Left cardiac atrium (tissue), 4 donors: Measurements from ENCODE around the gene MMP15. TPM values are rescaled to one million over a fixed set of nuclear protein-coding genes. Genes with fewer than 3 reads are reported as not detected.

Experiments
- ATAC-seq, 2 donors: fragments of 200-7000 bp; cut with Tn5 transposase; one replicate each; pipeline ENCODE4 v1.9.1; 2020; ENCODE audit warnings: mild to moderate bottlenecking in 2 of 2, moderate library complexity in 2 of 2
- DNase-seq: peaks from one replicate; pipeline ENCODE4 v3.0.0-alpha.2; 2020
- intact Hi-C, 2 donors: fragments of 100-400 bp; cut with DNase I; formaldehyde crosslinking; loops; one replicate each; pipeline versions ENCODE4 v1.14.1 to v1.15.1; 2022 to 2023
- total RNA-seq, 2 donors: library from RNA; stranded (reverse); fragmentation: NEBNext Ultra II Directional; extraction: Animal tissue kit (Norgen Biotek cat#: 25700); gene quantifications; one replicate each; pipeline ENCODE4 v1.2.1, GENCODE V29; 2021
- donor health status: DM: no; HTN: yes; CAD: no.
- donor health status: DM: no; HTN: yes; CAD: no; lungs with severe emphysema.
- donor health status: DM: yes; HTN: yes; CAD: no.
- donor health status: Dilated cardiomyopathy.

Gene MMP15
- total RNA-seq, 2 donors from 2014 or later: 46.2 to 52.9 TPM

GRCh38 chr16:57994778-57995177 lies 30.8 kb upstream of the MMP15 start:
- ATAC-seq: peak; percentile 29 to 32
- DNase-seq: peak; percentile 70
- intact Hi-C loops: no loop called here

DNA sequence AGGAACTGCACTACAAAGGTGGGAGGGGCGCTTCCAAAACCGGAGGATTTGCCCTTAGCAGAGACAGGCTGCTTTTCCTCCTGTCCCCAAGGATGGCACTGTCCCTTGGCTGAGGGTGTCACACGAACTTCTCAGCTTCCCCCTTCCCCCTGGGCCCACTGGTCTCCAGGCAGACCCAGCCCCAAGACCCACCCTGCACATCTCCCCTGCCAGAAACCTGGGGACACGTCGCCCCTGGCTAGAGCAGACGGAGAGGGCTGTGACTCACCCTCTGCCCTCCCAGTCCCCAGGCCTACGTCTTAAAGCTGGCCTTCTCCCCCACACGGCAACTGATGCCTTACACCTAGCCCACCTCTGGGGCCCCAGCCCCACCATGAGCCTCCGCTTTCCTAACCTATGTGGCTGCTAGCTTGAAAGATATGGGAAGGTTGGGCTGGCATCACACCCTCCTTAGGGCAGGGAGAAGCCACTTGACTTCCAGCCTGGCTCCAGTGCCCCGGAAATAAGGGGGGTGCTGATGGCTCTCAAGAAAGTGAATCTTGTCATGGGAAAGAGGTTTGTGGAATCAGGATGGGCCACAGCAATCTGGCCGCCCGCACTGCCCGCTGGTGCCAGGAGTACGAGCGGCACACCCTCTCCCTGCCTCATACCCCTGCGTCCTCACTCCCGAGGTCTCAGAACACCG lies 29.7 kb upstream of the MMP15 start:
- intact Hi-C loops: no loop called here
- ATAC-seq (no peak), DNase-seq (no peak)

DNA sequence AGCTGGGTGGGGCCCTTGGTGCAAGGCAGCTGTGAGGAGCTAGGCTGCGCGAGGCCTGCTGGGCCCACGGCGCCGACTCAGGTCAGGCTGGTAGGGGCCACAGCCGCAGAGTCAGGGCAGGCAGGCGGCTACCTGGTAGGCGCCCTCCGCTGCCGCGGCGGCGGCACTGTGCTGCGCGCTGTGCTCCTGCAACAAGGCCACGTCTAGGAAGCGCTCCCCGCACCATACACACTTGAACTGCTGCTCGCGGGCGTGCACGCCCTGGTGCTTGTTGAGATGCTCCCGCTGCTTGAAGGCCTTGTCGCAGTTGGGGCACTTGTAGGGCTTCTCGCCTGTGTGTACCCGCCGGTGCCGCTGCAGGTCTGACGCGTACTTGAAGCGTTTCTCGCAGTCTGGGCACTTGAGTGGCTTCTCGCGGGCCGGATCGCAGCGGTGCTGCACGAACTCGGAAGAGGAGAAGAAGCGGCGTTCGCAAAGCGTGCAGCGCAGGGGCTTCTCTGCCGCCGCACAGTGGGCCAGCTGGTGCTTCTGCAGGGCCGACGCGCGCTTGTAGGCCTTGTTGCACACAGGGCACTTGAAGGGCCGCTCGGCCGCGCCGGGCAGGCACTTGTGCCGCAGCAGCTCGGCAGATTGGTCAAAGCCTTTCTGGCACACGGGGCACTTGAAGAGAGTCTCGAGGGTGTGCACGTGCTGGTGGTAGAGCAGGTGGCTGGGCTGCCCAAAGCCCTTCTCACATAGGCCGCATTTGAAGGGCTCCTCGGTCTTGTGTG lies 29.0 kb upstream of the MMP15 start:
- intact Hi-C loops: no loop called here
- DNase-seq (no peak), ATAC-seq (no peak)

- DNase-seq: no peak
- ATAC-seq: no peak
- intact Hi-C loops: no loop called here
These were observed 28.4 kb upstream of the MMP15 start for GRCh38 chr16:57997176-57997527.

- ATAC-seq (no peak), DNase-seq (no peak)
- intact Hi-C loops: loop anchor here in 1 of 2 donors (2.0 kb wide), 1 partner anchor 97 kb away; no protein-coding TSS in a partner anchor
These were observed 27.9 kb upstream of the MMP15 start for GRCh38 chr16:57997528-57998265.

DNA sequence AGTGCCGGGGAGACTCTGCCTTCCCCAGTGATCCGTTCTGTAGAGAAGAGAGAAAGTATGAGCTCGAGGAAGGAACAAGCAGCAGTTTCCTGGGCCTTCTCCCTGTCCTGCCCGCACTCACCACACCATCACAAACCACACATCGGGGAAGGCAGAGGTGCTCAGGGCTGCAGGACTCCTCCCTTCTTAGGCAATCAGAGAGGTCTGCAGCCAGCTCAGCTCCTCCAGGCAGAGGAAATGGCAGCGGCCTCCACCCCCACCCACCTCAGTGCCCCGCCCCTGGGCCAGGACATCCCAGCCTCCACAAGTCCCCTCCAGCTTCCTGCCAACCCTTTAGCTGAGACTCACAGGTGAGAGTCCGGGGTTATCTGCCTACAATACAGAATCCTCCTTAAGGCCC lies 27.1 kb upstream of the MMP15 start:
- intact Hi-C loops: loop anchor here in 1 of 2 donors (2.0 kb wide), 1 partner anchor 98 kb away; no protein-coding TSS in a partner anchor
- DNase-seq: no peak
- no peak for ATAC-seq

DNA sequence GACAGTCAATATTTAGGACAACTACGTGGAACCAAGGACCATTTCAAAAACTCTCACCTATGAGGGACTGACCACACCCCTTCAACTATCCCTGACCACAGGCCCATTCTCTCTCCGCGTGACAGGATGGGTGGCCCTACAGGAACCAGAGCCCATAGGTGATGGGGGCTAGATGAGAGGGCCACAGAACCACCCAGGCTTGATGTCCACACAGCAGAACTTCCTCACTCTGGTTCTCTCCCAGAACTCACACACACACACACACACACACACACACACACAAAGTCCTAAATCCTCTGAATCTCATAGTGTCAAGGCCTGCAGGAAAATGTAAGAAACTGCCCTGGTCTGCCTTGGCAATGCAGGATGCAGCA lies 26.6 kb upstream of the MMP15 start:
- intact Hi-C loops: loop anchor here in 1 of 2 donors (2.0 kb wide), 1 partner anchor 98 kb away; no protein-coding TSS in a partner anchor
- ATAC-seq (no peak), DNase-seq (no peak)

- no peak for ATAC-seq
- intact Hi-C loops: loop anchor here in 1 of 2 donors (2.0 kb wide), 1 partner anchor 99 kb away; no protein-coding TSS in a partner anchor
- no peak for DNase-seq
These were observed 26.1 kb upstream of the MMP15 start for GRCh38 chr16:57999366-57999970.

- peak; percentile 1 to 20 for ATAC-seq
These were observed 25.4 kb upstream of the MMP15 start, which contains the start of gene ZNF319 for GRCh38 chr16:57999971-58000705. Gene ZNF319 (minus strand): TSS chr16:58000672. CDS start chr16:57998265, 2,407 bp downstream.

DNA sequence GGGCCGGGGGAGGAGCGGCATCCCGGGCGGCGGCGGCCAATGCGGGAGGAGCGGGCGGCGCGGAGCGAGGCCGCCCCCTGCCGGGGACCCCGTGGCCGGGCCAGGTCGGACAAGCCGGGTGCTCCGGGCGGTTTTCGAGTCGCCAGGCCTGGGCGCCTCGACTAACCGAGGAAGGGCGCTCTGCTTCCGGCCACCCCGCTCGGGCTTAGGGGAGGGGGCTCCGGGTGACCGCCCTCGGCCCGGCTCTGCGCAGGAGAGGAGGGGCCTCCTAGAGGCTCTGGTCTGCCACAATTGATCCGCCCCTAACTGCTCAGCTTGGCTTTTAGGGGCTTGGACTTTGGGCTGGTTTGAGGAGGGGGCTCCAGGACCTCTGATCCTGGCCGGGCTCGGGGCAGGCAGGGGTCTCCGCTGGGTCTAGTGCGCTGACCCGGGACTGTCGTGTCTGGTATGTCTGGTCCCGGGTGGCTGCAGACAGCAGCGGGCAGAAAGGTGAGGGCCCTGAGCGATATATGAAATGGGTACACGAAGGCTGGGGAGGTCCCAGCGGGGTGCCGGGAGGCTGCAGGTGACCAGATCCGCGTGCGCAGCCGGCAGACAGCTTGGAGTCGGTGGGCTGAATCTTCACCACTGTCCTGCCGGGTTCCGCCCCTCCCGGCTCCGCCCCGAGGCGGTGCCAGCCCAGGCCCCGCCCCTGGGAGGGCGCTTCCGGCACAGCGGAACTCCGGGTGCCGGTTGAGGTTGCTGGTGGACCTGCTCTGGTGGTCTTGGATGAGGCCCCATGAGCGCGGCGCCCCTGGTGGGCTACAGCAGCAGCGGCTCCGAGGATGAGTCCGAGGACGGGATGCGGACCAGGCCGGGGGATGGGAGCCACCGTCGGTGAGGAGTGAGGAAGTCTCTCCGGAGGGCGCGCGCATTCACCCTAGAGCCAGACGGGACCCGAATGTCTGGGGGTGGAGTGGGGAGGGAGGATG lies 24.6 kb upstream of the MMP15 start, which contains the start of gene USB1:
USB1 (plus strand) TSS at position 702 of the 971 bp plus-strand sequence; CDS start at position 779, 77 bp downstream.
- DNase-seq: peak; percentile 88
- ATAC-seq: peak; percentile 95
- intact Hi-C loops: loop anchor here in 1 of 2 donors (2.0 to 5.0 kb wide), 2 partner anchors 102 to 244 kb away; no protein-coding TSS in a partner anchor

More at GRCh38 chr16:57999971-58000705, 25.4 kb upstream of the MMP15 start, which contains the start of gene ZNF319:
- DNase-seq: peak; percentile 30
- intact Hi-C loops: loop anchor here (2.0 to 5.0 kb wide), 3 partner anchors 99 to 243 kb away; no protein-coding TSS in a partner anchor

DNA sequence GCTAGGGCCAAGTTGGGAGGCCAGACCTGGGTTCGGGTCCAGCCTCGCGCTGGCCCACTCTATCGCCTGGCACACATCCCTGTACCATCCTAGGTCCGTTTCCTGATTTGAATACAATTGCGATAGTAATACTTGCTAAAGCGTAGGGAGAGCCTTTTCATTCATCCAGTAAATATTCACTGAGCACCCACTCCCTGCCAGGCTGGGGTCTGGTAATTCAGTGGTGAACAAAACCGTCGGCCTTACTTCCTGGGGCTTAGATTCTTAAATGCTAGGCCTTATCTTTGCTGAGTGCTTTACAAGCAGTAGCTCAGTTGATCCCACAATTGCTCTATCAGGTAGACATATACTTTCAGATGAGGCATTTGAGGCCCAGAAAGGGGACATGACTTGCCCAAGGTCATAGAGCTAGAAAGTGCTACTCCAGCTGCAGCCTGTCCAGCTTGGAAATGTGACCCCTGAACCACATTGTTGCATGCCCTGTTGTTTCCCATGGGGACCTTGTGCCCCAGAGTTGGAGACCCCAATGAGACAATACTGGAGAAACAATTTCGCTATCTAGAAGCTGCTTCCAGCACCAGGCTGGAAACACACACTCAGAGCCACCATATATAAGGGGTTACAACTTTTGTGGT lies 23.7 kb upstream of the MMP15 start:
- intact Hi-C loops: loop anchor here in 1 of 2 donors (2.0 to 5.0 kb wide), 2 partner anchors 103 to 245 kb away; no protein-coding TSS in a partner anchor
- no peak for ATAC-seq
- DNase-seq: no peak

GRCh38 chr16:58002416-58002800 lies 23.1 kb upstream of the MMP15 start:
- DNase-seq (no peak), ATAC-seq (no peak)
- intact Hi-C loops: loop anchor here in 1 of 2 donors (5.0 kb wide), 1 partner anchor 245 kb away; no protein-coding TSS in a partner anchor

- intact Hi-C loops: loop anchor here in 1 of 2 donors (5.0 kb wide), 1 partner anchor 246 kb away; no protein-coding TSS in a partner anchor
These were observed 22.6 kb upstream of the MMP15 start for GRCh38 chr16:58002936-58003335.

DNA sequence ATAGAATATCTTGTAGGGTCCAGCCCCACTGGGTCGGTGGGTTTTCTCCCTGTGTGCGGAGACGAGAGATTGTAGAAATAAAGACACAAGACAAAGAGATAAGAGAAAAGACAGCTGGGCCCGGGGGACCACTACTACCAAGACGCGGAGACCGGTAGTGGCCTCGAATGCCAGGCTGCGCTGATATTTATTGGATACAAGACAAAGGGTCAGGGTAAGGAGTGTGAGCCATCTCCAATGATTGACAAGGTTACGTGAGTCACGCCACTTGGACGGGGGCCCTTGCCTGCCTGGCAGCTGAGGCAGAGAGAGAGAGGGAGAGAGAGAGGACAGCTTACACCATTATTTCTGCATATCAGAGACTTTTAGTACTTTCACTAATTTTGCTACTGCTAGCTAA lies 20.8 kb upstream of the MMP15 start:
- intact Hi-C loops: loop anchor here in 1 of 2 donors (5.0 kb wide), 1 partner anchor 247 kb away; no protein-coding TSS in a partner anchor
- peak in 1 of 2 donors; percentile 17 for ATAC-seq
- peak; percentile 64 for DNase-seq

More at GRCh38 chr16:58002936-58003335, 22.6 kb upstream of the MMP15 start:
- no peak for DNase-seq
- ATAC-seq: no peak

GRCh38 chr16:58009856-58010416 lies 15.6 kb upstream of the MMP15 start:
- ATAC-seq: peak; percentile 61 to 72

DNA sequence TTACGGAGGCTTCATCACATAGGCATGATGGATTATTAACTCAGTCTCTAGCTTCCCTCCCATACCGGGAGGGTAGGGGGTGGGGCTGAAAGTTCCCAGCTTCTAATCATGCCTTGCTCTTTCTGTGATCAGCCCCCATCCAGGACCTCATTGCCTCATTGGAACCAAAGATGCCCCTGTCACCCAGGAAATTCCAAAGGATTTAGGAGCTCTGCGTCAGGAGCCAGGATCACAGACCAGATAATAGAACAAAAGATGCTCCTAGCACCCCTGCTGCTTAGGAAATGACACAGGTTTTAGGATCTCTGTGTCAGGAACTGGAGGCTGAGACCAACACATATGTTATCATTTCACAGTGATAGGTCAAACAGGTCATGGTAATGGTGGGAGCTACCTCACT lies 14.7 kb upstream of the MMP15 start:
- ATAC-seq: no peak

More at GRCh38 chr16:58009856-58010416, 15.6 kb upstream of the MMP15 start:
- DNase-seq: peak; percentile 14
- intact Hi-C loops: no loop called here

More for the DNA sequence above, 14.7 kb upstream of the MMP15 start:
- peak; percentile 3 for DNase-seq
- intact Hi-C loops: no loop called here
